NCI-H2081 (cell line): Measurements from ENCODE around the gene FOXO4.
A peak's percentile ranks its signal among the peaks of the same experiment; 100 is the strongest.
"Not testable (repeated sequence)": the region's sequence is repeated elsewhere in the genome, so short reads cannot be mapped to it uniquely, and the experiment has no call there.

ENCODE experiments used
- DNase-seq, 2 experiments: peaks; one replicate each; lab custom pipeline; 2025; lab: John Stamatoyannopoulos, UW

The FOXO4 gene

GRCh38 chrX:71095555-71095980, at the start of gene FOXO4:
Gene FOXO4 (plus strand): TSS chrX:71095851. CDS start chrX:71096529, 678 bp downstream.
- peak; percentile 73 to 90 for DNase-seq

GRCh38 chrX:71047891-71048290, 47.8 kb upstream of the FOXO4 start:
- DNase-seq: not testable (repeated sequence)

- DNase-seq: no peak
Observed at GRCh38 chrX:71052721-71053120, 42.9 kb upstream of the FOXO4 start.

GRCh38 chrX:71053217-71053621, 42.4 kb upstream of the FOXO4 start:
- DNase-seq: no peak

GRCh38 chrX:71056867-71057266, 38.8 kb upstream of the FOXO4 start:
- no peak for DNase-seq

GRCh38 chrX:71057848-71058530, 37.7 kb upstream of the FOXO4 start:
- no peak for DNase-seq

GRCh38 chrX:71060127-71060526, 35.5 kb upstream of the FOXO4 start:
- DNase-seq: no peak

GRCh38 chrX:71067089-71067488, 28.6 kb upstream of the FOXO4 start:
- no peak for DNase-seq

GRCh38 chrX:71067712-71068043, 28.0 kb upstream of the FOXO4 start:
- DNase-seq: no peak

GRCh38 chrX:71068044-71068918, 27.4 kb upstream of the FOXO4 start, which contains the start of gene SNX12:
Gene SNX12 (minus strand): TSS chrX:71068334. CDS start chrX:71068306, 28 bp downstream.
- peak; percentile 93 to 97 for DNase-seq

GRCh38 chrX:71070531-71070930, 25.1 kb upstream of the FOXO4 start:
- DNase-seq: no peak

GRCh38 chrX:71081330-71082123, 14.1 kb upstream of the FOXO4 start:
- DNase-seq: no peak

- DNase-seq: no peak
Observed at GRCh38 chrX:71082124-71082647, 13.5 kb upstream of the FOXO4 start.

GRCh38 chrX:71082822-71083221, 12.8 kb upstream of the FOXO4 start:
- DNase-seq: no peak

GRCh38 chrX:71085900-71086299, 9.8 kb upstream of the FOXO4 start:
- no peak for DNase-seq

GRCh38 chrX:71091263-71091662, 4.4 kb upstream of the FOXO4 start:
- no peak for DNase-seq

GRCh38 chrX:71095033-71095432, 618 bp upstream of the FOXO4 start:
- DNase-seq: no peak

GRCh38 chrX:71095981-71096759, 519 bp downstream of the FOXO4 start:
- peak in 1 of 2 experiments; percentile 63 for DNase-seq

GRCh38 chrX:71096760-71097032, 1.0 kb downstream of the FOXO4 start:
- DNase-seq: no peak

- no peak for DNase-seq
Observed at GRCh38 chrX:71098302-71098701, 2.7 kb downstream of the FOXO4 start.

GRCh38 chrX:71098951-71099506, 3.4 kb downstream of the FOXO4 start:
- DNase-seq: no peak
